Caco-2 (cell line): ENCODE measurements around the gene SOD3. TPM values are rescaled to one million over a fixed set of nuclear protein-coding genes. Genes with fewer than 3 reads are reported as not detected.

ENCODE experiments used
- BruUV-seq: library from RNA; stranded (reverse); fragments of 400-500 nt; replicated peaks from 2 replicates; lab custom pipeline; 2021; lab: Mats Ljungman, UMichigan
- CTCF ChIA-PET: fragments of 300-600 bp; sonication (Branson Sonifier 250); formaldehyde crosslinking; loops from one replicate; lab custom pipeline; 2022; ENCODE audit warnings: antibody characterized with exemption; lab: Charles Lee
- POLR2A ChIA-PET: fragments of 300-600 bp; sonication (Branson Sonifier 250); formaldehyde crosslinking; loops from one replicate; lab custom pipeline; 2022; ENCODE audit warnings: antibody characterized with exemption; lab: Charles Lee
- DNase-seq, 2 experiments: peaks; one replicate each; pipeline versions ENCODE4 v3.0.0 to v3.0.0-alpha.2; 2020 to 2022
- H3K27me3 ChIP-seq: replicated peaks from 2 replicates; pipeline ENCODE4 v1.6.0; 2011; ENCODE audit warnings: low read length; ENCODE audit not compliant: control insufficient read depth, insufficient read depth
- H3K36me3 ChIP-seq: 2 replicates; pipeline ENCODE4 v1.5.1; 2011; ENCODE audit warnings: low read length; ENCODE audit not compliant: control insufficient read depth, insufficient read depth
- H3K4me1 ChIP-seq: fragments of 250-450 bp; sonication (Bioruptor Pico); 2 replicates; pipeline ENCODE4 v1.5.1; 2020; ENCODE audit warnings: mild to moderate bottlenecking
- H3K4me3 ChIP-seq: 2 replicates; pipeline ENCODE4 v1.5.1; 2011; ENCODE audit warnings: low read depth, mild to moderate bottlenecking, control low read depth, low read length
- H3K9me3 ChIP-seq: fragments of 250-450 bp; sonication (Bioruptor Pico); 2 replicates; pipeline ENCODE4 v1.5.1; 2020; ENCODE audit warnings: mild to moderate bottlenecking, moderate library complexity
- H3K27ac Mint-ChIP-seq: one replicate; pipeline ENCODE4 v1.8.0; 2022; ENCODE audit warnings: mixed read lengths; ENCODE audit not compliant: unreplicated experiment
- H3K27me3 Mint-ChIP-seq: one replicate; pipeline ENCODE4 v1.8.0; 2022; ENCODE audit warnings: mixed read lengths; ENCODE audit not compliant: insufficient read depth, unreplicated experiment
- H3K36me3 Mint-ChIP-seq: one replicate; pipeline ENCODE4 v1.8.0; 2022; ENCODE audit warnings: mild to moderate bottlenecking, mixed read lengths; ENCODE audit not compliant: insufficient read depth, unreplicated experiment
- H3K4me1 Mint-ChIP-seq: one replicate; pipeline ENCODE4 v1.8.0; 2022; ENCODE audit warnings: low read depth, mixed read lengths; ENCODE audit not compliant: unreplicated experiment
- H3K4me3 Mint-ChIP-seq: one replicate; pipeline ENCODE4 v1.8.0; 2022; ENCODE audit warnings: mild to moderate bottlenecking, moderate library complexity, mixed read lengths; ENCODE audit not compliant: unreplicated experiment
- H3K9me3 Mint-ChIP-seq: one replicate; pipeline ENCODE4 v1.8.0; 2022; ENCODE audit warnings: mixed read lengths; ENCODE audit not compliant: unreplicated experiment
- CTCF ChIP-seq, 2 experiments: fragments of 200-600 bp in 1 of 2; IDR thresholded peaks; 1 replicate in 1 of 2; 2 replicates in 1 of 2; pipeline versions ENCODE4 v1.5.1 to v1.8.0; 2011 to 2022; ENCODE audit warnings: antibody characterized with exemption in 1 of 2, control low read depth in 1 of 2, inconsistent platforms in 1 of 2, low read depth in 1 of 2, low read length in 1 of 2, mild to moderate bottlenecking in 1 of 2, moderate library complexity in 1 of 2; ENCODE audit not compliant: insufficient read depth in 1 of 2, severe bottlenecking in 1 of 2, unreplicated experiment in 1 of 2
- intact Hi-C: fragments of 100-400 bp; cut with micrococcal nuclease; formaldehyde crosslinking; loops from one replicate; pipeline ENCODE4 v1.10.0; 2022; ENCODE audit not compliant: unreplicated experiment
- total RNA-seq: library from RNA; stranded (reverse); gene quantifications from 2 replicates; pipeline ENCODE4 v1.2.3, GENCODE V29; 2022

Gene SOD3
- total RNA-seq, 1 experiment from 2014 or later: 6.6 TPM

DNA sequence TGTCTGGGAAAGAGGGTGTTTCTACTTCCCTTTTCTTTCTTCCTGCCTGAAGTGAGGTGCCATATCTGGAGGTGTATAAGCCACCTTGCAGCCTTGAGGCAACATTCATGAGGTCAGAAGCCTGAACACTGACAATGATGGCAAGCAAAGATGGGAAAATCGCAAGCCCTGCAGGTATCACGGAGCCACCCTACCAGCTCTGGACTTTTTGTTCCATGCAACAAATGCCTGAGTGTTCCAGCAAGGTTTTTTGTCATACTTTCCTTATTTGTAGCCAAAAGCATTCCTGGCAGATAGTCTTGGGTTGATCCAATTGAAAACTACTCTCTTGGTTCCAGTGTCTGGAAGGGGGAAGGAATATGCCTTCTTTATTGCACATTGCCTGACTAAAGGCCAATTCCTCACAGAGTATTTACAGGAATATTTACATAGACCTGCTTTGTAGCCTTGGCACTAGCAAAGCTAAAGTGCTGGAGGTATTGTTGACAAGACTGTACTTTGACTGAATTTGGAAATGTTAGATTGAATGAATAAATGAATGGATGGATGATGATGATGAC lies 14.4 kb upstream of the SOD3 start:
- Mint-ChIP-seq H3K36me3 (no peaks in the 10 kb centered on the region), H3K4me1 (no peaks in the 10 kb centered on the region), H3K27ac (no peak overlapping the region), H3K4me3 (no peak overlapping the region), H3K27me3 (peaks cover 7% of the 10 kb centered on the region), H3K9me3 (no peaks in the 10 kb centered on the region)
- POLR2A ChIA-PET: no interaction called here
- CTCF ChIA-PET: no interaction called here
- Histone ChIP-seq H3K4me1 (no peaks in the 10 kb centered on the region), H3K36me3 (no peaks in the 10 kb centered on the region), H3K4me3 (no peak overlapping the region), H3K27me3 (no peaks in the 10 kb centered on the region), H3K9me3 (no peaks in the 10 kb centered on the region)
- no peak for DNase-seq
- intact Hi-C loops: no loop called here
- no peak for TF ChIP-seq CTCF (IDR thresholded peaks at IDR 0.05; ENCODE audit: insufficient read depth in 1 of 2, low read depth in 1 of 2, low read length in 1 of 2, severe bottlenecking in 1 of 2, unreplicated experiment in 1 of 2)
- BruUV-seq: no TSS peak

GRCh38 chr4:24781999-24782745 lies 13.2 kb upstream of the SOD3 start:
- CTCF ChIA-PET: interaction anchor here (1.2 kb wide), 1 partner anchor 11 kb away, joined by 4 read pairs; no protein-coding TSS in a partner anchor
- no peaks in the 10 kb centered on the region for H3K9me3 ChIP-seq
- no peak for TF ChIP-seq CTCF (IDR thresholded peaks at IDR 0.05; ENCODE audit: insufficient read depth in 1 of 2, low read depth in 1 of 2, low read length in 1 of 2, severe bottlenecking in 1 of 2, unreplicated experiment in 1 of 2)
- Mint-ChIP-seq H3K9me3 (peaks cover 5% of the 10 kb centered on the region), H3K4me1 (no peaks in the 10 kb centered on the region), H3K4me3 (no peak overlapping the region), H3K27me3 (peaks cover 7% of the 10 kb centered on the region), H3K36me3 (no peaks in the 10 kb centered on the region), H3K27ac (no peak overlapping the region)
- H3K4me3 ChIP-seq: no peak overlapping the region
- intact Hi-C loops: no loop called here
- POLR2A ChIA-PET: no interaction called here
- H3K4me1 ChIP-seq: no peaks in the 10 kb centered on the region
- H3K27me3 ChIP-seq: no peaks in the 10 kb centered on the region
- no TSS peak for BruUV-seq
- no peak for DNase-seq
- H3K36me3 ChIP-seq: no peaks in the 10 kb centered on the region

- no peaks in the 10 kb centered on the region for H3K36me3 ChIP-seq
- Mint-ChIP-seq H3K4me1 (no peaks in the 10 kb centered on the region), H3K27me3 (peaks cover 7% of the 10 kb centered on the region), H3K4me3 (no peak overlapping the region), H3K27ac (no peak overlapping the region), H3K9me3 (peaks cover 13% of the 10 kb centered on the region), H3K36me3 (no peaks in the 10 kb centered on the region)
- no peak for DNase-seq
- TF ChIP-seq CTCF (IDR thresholded peaks at IDR 0.05; ENCODE audit: insufficient read depth in 1 of 2, low read depth in 1 of 2, low read length in 1 of 2, severe bottlenecking in 1 of 2, unreplicated experiment in 1 of 2): no peak
- BruUV-seq: no TSS peak
- intact Hi-C loops: no loop called here
- H3K4me3 ChIP-seq: no peak overlapping the region
- no peaks in the 10 kb centered on the region for H3K4me1 ChIP-seq
- no peaks in the 10 kb centered on the region for H3K27me3 ChIP-seq
- no peaks in the 10 kb centered on the region for H3K9me3 ChIP-seq
- CTCF ChIA-PET: interaction anchor here (1.2 kb wide), 1 partner anchor 10 kb away, joined by 4 read pairs; no protein-coding TSS in a partner anchor
- POLR2A ChIA-PET: no interaction called here
Measured at GRCh38 chr4:24783506-24783905, 11.9 kb upstream of the SOD3 start.
